Stimulated activated CD8-positive, alpha-beta memory T cell treated with anti-CD3 and anti-CD28 coated beads, Interleukin-12 subunit alpha, Interleukin-12 subunit beta, amount 100 ng/mL, for 1 hour (primary cell): ENCODE measurements around the gene GIGYF2.
"Not testable (repeated sequence)": the region's sequence is repeated elsewhere in the genome, so short reads cannot be mapped to it uniquely, and the experiment has no call there.

Source experiments
- DNase-seq: peaks from one replicate; pipeline ENCODE4 v3.0.0-alpha.2; 2020; ENCODE audit warnings: low read depth

GIGYF2 gene

DNA sequence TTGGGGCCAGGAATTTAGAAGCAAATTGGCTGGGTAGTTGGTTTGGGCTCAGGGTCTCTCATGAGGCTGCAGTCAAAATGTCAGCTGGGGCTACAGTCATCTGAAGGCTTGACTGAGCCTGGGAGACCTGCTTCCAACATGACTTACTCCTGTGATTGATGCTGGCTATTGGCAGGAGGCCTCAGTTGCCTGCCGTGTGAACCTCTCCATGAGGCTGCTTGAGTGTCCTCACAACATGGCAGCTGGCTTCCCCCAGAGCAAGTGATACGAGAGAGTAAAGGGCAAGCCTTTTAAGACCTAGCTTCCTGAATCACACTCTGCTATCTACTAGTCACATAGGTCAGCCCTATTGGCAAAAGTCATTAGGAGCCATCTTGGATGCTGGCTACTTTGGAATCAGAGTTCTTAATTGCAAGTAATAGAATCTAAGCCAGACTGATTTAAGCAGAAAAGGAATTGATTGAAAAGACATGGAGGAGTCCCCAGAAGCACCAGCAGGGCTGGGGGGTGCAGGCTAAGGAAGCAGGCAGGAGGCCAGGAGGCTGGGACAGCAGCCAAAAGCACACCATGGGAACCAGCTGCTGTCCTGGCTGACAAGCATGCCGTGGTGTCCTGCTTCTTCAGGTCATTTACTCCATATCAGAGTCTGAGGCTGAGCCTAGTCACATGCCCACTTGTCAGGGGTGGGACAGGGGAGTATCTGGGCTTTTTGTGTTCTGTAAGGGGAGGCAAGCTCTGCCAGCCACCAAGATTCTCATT, 7.8 kb upstream of the GIGYF2 start:
- no peak for DNase-seq

DNA sequence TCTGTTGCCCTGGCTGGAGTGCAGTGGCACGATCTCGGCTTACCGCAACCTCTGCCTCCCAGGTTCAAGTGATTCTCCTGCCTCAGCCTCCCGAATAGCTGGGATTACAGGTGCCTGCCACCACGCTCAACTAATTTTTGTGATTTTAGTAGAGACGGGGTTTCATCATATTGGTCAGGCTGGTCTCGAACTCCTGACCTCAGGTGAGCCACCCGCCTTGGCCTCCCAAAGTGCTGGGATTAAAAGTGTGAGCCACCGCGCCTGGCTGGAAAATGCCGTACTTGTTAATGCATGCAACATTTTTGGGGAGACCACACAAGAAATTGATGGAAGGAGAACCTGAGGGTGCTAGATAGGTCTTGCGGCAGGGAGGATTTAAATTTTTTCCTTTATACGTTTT, 6.0 kb upstream of the GIGYF2 start:
- DNase-seq, result not testable (repeated sequence)

GRCh38 chr2:232693344-232693743, 3.8 kb upstream of the GIGYF2 start:
- DNase-seq, result no peak

GRCh38 chr2:232696609-232697058, 497 bp upstream of the GIGYF2 start:
- DNase-seq, result no peak

- DNase-seq, result no peak
Measured at GRCh38 chr2:232697807-232698110, 628 bp downstream of the GIGYF2 start.

DNA sequence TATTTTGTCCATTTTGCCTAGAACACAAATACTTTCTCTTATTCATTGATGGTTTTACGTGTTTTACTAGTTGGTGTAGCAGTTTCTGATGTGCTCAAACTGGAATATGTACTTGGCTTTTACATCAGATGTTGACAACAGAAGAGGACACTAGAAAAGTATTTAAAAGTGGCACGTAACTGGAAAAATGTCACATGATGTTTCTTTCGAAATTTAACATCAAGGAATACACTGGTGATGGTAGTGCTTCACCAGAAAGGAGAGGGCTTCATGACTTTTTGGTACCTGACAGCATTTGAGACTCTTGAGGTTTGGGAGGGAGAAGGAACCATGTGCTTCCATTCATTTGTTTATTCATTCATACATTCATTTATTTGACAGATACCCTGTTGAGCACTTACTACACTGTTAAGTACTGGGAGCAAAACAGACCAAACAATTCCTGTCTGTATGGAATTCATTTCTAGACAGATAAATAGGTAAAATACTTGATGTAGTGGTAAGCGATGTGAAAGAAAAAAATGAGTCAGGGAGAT, 1.5 kb downstream of the GIGYF2 start:
- no peak for DNase-seq

DNA sequence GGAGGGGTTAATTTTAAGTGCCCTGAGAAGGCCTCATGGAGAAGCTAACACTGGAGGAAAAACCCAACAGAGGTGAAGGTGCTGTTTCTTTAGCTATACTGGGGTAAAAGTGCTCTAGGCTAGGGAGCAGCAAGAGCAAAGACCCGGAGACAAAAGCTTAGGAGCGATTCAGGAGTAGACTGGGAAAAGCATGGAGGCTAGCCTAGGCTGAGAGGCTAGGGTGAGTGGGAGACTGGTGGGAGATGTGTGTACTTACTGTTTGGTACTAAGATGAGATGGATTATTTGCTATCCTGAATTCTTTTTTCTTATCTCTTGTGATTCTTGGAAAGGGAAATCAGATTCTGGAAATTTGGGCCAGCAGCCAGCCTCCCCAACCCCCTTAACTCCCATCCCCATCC, 2.0 kb downstream of the GIGYF2 start:
- no peak for DNase-seq

DNA sequence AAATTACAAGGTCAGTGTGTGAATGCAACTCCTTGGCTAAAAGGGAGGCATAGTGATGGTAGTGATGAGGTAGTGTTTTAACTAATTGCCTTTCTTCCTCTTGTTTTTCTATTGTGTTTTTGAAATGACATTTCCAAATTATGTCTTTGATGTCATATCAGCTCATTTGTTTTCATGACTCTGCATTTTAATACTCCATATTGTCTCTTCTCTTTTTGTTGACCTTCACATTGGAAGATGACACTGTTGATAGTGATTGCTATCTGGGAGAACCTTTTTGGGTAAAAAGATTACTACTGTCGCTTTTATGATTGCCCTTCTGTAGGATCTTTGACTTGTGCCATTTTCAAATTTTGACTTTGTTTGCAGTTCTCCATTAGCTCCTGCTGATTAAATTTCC, 3.0 kb downstream of the GIGYF2 start:
- no peak for DNase-seq

- no peak for DNase-seq
Measured at GRCh38 chr2:232707076-232707475, 9.9 kb downstream of the GIGYF2 start.

- DNase-seq, result no peak
Measured at GRCh38 chr2:232713505-232713904, 16.4 kb downstream of the GIGYF2 start.

DNA sequence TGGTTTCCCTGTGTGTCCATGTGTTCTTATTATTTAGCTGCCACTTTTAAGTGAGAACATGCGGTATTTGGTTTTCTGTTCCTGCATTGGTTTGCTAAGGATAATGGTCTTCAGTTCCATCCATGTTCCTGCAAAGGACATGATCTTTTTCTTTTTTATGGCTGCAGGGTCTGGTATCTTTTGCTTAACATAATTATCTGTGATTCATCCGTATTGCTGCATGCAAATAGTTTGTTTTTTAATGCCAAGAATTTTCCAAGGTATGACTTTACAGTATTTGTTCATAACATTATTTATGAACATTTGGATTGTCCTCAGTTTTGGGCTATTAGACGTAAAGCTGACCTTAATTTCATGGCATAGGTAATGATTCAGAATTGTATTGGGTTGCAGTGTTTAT, 17.8 kb downstream of the GIGYF2 start:
- no peak for DNase-seq

DNA sequence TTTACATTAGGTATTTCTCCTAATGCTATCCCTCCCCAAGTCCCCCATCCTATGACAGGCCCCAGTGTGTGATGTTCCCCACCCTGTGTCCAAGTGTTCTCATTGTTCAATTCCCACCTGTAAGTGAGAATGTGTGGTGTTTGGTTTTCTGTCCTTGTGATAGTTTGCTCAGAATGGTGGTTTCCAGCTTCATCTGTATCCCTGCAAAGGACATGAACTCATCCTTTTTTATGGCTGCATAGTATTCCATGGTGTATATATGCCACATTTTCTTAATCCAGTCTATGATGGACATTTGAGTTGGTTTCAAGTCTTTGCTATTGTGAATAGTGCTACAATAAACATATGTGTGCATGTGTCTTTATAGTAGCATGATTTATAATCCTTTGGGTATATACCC, 22.9 kb downstream of the GIGYF2 start:
- not testable (repeated sequence) for DNase-seq

GRCh38 chr2:232721261-232721660, 24.1 kb downstream of the GIGYF2 start:
- no peak for DNase-seq

- no peak for DNase-seq
Measured at GRCh38 chr2:232721882-232722281, 24.8 kb downstream of the GIGYF2 start.

- no peak for DNase-seq
Measured at GRCh38 chr2:232723027-232723426, 25.9 kb downstream of the GIGYF2 start.

DNA sequence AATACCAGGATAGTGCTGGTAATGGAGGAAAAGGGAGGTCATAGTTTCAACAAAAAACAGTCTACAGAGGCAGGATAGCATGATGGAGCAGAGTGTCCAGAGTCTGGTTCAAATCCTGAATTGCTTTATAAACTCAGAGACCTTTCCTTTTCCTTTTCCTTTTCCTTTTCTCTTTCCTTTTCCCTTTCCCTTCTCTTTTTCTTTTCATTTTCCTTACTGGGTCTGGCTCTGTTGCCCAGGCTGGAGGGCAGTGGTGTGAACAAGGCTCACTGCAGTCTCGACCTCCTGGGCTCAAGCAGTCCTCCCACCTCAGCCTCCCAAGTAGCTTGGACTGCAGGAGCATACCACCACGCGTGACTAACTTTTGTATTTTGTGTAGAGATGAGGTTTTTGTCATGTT, 31.7 kb downstream of the GIGYF2 start:
- DNase-seq, result no peak

DNA sequence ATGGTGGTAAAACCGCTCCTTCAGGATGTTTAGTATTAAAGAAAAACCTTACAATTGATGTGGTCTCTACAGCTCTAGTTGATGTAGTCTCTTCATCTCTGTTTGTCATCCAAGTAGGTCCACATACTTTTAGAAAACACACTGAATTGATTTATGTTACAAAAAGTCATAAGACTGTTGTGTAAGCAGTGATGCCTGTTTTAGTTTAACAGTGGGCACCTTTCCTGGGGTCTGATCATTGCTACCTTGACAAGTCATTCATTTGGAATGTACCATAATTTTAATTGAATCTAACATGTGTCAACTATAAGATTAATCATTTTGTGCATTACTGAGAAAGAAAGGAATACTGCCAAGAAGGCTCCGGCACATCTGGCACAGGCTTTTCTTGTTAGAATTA, 34.3 kb downstream of the GIGYF2 start:
- no peak for DNase-seq

DNA sequence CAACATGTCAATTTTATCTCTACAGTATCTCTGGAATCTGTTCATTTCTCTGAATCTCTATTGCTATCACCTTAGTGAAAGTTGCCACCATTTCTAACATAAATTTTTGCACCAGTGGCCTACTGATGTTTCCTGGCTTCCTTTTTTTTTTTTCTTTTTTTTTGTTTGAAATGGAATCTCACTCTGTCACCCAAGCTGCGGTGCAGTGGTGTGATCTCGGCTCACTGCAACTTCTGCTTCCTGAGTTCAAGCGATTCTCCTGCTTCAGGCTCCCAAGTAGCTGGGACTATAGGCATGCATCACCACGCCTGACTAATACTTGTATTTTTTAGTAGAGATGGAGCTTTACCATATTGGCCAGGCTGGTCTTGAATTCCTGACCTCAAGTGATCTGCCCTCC, 44.2 kb downstream of the GIGYF2 start:
- DNase-seq, result no peak

- DNase-seq, result no peak
Measured at GRCh38 chr2:232741972-232742371, 44.8 kb downstream of the GIGYF2 start.

GRCh38 chr2:232744963-232745362, 47.8 kb downstream of the GIGYF2 start:
- DNase-seq, result no peak

DNA sequence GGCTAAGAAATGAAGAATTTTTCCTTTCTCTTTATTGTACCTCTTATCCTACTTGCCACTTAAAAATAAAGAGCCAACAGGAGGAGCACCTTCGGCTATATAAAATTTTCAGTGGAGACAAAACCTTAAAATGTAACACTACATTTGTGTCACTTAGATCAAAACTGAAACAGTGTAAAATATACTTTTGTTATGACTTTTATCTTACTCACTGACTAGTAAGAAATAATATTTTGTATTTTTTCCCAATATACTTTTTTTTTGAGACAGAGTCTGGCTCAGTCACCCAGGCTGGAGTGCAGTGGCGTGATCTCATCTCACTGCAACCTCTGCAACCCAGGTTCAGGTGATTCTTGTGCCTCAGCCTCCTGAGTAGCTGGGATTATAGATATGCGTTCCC, 50.9 kb downstream of the GIGYF2 start:
- DNase-seq, result no peak

- DNase-seq, result no peak
Measured at GRCh38 chr2:232749331-232749730, 52.2 kb downstream of the GIGYF2 start.

- DNase-seq, result no peak
Measured at GRCh38 chr2:232750135-232750671, 53.1 kb downstream of the GIGYF2 start.

- DNase-seq, result no peak
Measured at GRCh38 chr2:232757905-232758304, 60.8 kb downstream of the GIGYF2 start.
